Measurements from ENCODE around the gene SERINC4.
A peak's percentile ranks its signal among the peaks of the same experiment; 100 is the strongest.
"Not testable (repeated sequence)": the region's sequence is repeated elsewhere in the genome, so short reads cannot be mapped to it uniquely, and the experiment has no call there.

SERINC4 gene

DNA sequence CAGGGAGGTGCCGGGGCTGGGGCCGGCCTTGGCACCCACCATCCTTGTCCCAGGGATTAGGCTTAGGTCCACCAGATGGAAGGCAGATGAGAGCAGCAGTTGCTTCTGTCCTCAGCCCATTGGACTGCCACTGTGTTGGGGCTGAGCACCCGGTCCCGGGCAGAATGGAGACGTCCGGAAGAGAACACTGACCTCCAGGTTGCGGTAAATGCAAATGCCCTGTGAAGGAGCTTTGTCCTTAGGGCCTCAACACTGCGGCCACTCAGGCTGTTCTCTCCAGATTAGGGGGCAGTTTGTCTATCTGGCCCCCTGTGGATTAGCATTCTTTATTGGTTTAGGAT is at the start of gene SERINC4:
Gene SERINC4 (minus strand): TSS at position 276 of the 341 bp plus-strand sequence. CDS start 234 bp downstream, at position 42.
- DNase-seq (ENCODE audit: low spot score), result no peak

DNA sequence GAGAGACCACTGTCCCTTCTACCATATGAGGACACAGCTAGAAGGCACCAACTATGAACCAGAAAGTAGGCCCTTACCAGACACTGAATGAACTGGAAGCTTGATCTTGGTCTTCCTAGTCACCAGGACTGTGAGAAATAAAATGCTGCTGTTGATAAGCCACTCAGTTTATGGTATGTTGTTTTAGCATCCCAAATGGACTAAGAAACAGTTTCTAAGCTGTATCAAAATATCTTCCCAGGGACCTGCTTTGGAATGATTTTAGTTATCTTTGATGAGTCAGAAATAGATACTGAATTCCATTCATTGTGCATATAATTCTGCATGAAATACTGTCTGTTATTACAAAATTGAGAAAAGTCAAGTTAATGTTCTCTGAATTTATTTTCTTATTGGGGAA is 45.4 kb upstream of the SERINC4 start:
- DNase-seq (ENCODE audit: low spot score), result no peak

DNA sequence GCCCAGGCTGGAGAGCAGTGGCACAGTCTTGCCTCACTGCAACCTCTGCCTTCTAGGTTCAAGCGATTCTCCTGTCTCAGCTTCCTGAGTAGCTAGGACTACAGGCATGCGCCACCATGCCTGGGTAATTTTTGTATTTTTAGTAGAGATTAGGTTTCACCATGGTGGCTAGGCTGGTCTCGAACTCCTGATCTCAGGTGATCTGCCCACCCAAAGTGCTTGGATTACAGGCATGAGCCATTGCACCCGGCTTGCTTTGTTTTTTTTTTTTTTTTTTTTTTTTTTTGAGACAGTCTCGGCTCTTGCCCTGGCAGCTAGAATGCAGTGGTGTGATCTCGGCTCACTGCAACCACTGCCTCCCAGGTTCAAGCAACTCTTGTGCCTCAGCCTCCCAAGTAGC is 32.5 kb upstream of the SERINC4 start:
- not testable (repeated sequence) for DNase-seq (ENCODE audit: low spot score)

DNA sequence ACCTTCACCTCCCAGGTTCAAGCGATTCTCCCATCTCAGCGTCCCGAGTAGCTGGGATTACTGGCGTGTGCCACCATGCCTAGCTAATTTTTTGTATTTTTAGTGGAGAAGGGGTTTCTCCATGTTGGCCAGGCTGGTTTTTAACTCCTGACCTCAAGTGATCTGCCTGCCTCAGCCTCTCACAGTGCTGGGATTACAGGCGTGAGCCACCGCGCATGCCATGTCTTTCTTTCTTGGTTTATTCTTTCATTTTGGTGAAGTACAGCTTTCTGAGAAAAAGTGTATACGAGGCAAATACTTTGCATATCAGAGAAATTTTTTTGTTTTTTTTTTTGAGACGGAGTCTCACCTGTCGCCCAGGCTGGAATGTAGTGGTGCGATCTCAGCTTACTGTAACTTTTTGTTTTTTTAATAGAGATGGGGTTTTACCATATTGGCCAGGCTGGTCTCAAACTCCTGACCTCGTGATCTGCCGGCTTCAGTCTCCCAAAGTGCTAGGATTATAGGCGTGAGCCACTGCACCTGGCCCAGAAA is 31.6 kb upstream of the SERINC4 start:
- not testable (repeated sequence) for DNase-seq (ENCODE audit: low spot score)

DNA sequence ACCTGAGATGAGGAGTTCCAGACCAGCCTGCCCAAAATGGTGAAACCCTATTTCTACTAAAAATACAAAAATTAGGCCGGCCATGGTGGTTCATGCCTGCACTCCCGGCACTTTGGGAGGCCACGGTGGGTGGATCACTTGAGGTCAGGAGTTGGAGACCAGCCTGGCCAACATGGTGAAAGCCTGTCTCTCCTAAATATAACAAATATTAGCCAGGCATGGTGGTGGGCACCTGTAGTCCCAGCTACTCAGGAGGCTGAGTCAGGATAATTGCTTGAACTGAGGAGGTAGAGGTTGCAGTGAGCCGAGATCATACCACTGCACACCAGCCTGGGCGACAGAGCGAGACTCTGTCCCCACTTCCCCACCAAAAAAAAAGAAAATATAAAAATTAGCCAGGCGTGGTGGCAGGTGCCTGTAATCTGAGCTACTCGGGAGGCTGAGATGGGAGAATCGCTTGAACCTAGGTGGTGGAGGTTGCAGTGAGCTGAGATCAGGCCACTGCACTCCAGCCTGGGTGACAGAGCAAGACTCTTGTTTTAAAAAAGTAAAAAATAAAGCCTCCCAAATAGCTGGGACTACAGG is 30.8 kb upstream of the SERINC4 start:
- DNase-seq (ENCODE audit: low spot score), result not testable (repeated sequence)

DNA sequence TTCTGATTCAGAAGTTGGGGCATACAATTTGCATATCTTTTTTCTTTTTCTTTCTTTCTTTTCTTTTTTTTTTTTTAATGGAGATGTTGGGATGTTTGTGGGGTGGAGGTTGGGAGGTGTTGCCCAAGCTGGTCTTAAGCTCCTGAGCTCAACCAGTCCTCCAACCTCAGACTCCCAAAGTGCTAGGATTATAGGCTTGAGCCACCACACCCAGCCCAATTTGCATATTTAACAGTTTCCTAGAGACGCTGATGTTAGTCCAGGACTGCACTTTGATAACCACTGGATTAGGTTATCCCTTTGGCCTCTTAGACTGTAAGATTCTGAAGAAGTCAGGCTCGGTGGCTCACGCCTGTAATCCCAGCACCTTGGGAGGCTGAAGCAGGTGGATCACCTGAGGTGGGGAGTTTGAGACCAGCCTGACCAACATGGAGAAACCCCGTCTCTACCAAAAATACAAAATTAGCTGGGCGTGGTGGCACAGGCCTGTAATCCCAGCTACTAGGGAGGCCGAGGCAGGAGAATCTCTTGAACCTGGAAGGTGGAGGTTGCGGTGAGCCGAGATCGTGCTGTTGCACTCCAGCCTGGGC is 30.0 kb upstream of the SERINC4 start:
- DNase-seq (ENCODE audit: low spot score), result not testable (repeated sequence)

DNA sequence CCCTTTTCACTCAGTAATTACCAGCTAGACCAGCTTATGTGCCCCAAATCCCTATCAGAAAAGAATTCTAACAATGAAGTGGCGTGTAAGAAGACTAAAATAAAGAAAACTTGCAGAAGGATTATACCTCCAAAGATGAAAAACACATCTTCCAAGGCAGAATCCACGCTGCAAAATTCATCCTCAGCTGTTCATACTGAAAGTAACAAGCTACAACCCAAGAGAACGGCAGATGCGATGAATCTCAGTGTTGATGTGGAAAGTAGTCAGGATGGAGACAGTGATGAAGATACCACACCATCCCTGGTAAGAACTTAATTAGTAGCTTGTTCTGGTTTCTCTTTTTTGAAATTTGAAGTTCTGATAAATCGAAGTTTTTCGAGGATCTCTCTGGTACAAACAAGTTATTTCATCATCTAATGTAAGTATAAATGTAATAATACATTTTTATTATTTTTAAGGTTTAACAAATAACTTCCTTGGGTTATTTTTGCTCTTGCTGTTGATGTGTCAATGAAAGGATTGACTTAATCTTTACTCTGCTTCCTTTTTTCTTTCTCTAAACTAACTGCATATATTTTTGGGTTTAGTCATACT is 28.1 kb upstream of the SERINC4 start:
- DNase-seq (ENCODE audit: low spot score), result no peak

DNA sequence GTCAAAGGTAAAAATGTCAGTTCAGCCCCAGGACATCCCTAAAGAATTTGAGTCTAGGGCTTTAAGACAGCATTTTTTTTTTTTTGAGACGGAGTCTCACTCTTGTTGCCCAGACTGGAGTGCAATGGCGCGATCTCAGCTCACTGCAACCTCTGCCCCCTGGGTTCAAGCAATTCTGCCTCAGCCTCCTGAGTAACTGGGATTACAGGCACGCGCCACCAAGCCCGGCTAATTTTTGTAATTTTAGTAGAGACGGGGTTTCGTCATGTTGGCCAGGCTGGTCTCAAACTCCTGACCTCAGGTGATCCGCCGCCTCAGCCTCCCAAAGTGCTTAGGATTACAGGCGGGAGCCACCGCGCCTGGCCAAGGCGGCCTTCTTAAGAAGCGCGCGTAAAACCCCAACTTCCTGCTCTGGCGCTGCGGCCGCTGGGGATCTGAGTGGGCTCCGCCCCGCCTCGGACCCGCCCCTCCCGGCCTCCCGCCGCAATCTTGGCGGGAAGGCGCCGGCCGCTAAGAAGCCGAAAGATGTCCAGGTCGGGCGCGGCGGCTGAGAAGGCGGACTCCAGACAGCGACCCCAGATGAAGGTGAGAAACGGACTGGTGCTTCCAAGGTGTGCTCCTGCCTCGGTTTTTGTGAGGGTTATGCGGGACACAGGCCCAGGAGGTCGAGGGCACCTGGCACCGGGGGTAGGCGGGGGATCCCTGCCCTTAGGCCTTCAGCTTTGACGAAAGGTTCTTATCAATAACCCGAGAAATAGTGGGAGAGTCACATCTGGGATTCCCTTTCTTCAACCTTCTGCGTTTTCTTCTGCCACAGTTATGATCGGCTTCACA is 26.7 kb upstream of the SERINC4 start, which contains the start of gene WDR76:
Gene WDR76 (plus strand): TSS at position 495 of the 834 bp plus-strand sequence. CDS start 31 bp downstream, at position 526.
- peak; percentile 43 for DNase-seq (ENCODE audit: low spot score)

DNA sequence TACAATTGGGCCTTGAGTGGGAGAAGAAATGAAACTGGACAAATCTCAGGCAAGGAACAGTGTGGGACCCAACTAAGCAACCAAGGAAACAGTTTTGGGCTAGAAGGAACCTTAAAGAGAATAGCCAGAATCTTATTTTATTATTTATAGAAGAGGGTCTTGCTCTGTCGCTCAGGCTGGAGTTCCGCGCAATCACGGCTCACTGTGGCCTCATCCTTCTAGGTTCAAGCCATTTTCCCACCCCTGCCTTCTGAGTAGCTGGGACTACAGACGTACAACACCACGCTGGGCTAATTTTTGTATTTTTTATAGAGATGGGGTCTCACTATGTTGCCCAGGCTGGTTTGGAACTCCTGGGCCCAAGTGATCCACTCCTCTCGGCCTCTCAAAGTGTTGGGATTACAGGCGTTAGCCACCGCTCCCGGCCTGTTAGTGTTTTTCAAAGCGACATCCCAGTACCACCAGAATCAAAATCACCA is 26.0 kb upstream of the SERINC4 start:
- DNase-seq (ENCODE audit: low spot score), result no peak

DNA sequence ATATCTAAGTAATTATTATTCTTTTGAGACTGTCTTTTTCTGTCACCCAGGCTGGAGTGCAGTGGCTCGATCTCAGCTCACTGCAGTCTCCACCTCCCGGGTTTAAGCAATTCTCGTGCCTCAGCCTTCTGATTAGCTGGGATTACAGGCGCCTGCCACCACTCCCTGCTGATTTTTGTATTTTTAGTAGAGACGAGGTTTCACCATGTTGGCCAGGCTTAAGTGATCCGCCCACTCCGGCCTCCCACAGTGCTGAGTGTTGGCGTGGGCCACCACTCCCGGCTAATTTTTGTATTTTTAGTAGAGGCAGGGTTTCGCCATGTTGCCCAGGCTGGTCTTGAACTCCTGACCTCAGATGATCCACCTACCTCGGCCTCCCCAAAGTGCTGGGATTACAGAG is 25.3 kb upstream of the SERINC4 start:
- not testable (repeated sequence) for DNase-seq (ENCODE audit: low spot score)

DNA sequence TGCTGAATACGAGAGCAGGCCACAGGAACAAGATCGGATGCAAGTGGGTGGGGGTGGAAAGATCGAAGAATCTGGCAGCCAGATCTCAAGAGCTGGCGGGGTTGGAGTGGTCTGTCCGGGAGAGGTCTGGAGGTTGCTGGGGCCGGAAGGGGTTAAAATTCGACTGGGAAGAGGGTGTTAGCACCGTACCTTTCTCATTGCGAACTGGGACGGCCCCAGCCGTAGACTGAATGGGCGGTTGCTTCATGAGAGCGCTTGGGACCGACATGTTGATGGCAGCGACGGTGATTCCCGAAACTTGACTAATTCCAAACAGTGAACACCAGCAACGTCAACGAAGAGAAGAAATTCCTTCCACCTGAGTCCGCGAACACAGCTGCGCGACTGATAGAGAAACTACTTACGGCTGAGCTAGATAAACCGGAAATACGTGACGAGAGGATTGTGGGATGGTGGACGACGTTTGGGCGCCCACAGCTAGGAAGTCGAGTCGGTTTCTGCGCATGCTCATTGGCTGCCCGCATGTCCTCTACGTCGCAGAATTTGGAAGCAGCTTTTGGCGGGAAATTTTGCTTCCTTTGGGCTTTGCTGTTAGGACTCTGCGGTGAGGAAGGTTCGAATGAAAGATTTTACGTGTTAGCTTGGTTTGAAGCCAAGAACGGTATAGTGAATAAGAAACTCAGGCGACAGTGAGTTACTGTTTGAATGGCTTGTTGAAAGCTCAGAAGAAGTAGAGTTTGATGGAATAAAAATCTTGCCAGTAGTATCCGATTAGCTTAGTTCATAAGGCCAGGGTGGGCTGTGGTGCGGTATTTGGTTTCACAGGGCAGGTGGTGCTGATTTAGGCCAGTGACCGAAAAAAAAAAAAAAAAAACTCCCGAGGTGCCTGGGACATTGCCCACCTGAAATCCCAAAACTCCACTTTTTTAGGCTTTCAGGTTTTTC is 24.6 kb upstream of the SERINC4 start, which contains the start of gene MFAP1:
Gene MFAP1 (minus strand): TSS at position 389 of the 945 bp plus-strand sequence. CDS start 121 bp downstream, at position 268.
- peak; percentile 98 for DNase-seq (ENCODE audit: low spot score)

DNA sequence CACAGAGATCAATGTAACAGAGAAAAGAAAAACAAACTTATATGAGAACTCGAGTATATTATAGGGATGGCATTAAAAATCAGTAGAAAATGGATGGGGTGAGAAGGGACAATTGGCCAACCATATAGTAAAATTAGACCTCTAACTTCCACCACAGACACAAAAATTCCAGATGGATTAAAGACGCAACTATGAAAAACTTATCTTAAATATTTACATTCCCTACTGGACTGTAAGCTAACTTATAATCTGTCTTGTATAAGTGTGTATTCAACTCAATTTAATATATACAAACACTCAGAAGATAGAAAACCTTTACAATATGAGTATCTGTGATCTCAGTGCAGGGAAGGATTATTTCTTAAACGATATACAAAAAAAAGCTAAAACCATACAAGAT is 21.5 kb upstream of the SERINC4 start:
- no peak for DNase-seq (ENCODE audit: low spot score)

DNA sequence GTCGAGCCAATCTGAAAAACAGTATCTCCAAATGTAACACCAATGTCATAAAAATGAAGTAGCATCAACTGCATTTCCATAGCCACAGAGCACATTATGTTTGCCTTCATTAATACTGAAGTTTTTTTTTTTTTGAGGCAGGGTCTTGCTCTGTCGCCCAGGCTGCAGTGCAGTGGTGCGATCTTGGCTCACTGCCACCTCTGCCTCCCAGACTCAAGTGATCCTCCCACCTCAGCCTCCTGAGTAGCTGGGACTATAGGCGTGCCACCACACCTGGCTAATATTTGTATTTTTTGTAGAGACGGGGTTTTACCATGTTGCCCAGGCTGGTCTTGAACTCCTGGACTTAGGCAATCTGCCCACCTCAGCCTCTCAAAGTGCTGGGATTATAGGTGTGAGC is 15.0 kb upstream of the SERINC4 start:
- DNase-seq (ENCODE audit: low spot score), result not testable (repeated sequence)

DNA sequence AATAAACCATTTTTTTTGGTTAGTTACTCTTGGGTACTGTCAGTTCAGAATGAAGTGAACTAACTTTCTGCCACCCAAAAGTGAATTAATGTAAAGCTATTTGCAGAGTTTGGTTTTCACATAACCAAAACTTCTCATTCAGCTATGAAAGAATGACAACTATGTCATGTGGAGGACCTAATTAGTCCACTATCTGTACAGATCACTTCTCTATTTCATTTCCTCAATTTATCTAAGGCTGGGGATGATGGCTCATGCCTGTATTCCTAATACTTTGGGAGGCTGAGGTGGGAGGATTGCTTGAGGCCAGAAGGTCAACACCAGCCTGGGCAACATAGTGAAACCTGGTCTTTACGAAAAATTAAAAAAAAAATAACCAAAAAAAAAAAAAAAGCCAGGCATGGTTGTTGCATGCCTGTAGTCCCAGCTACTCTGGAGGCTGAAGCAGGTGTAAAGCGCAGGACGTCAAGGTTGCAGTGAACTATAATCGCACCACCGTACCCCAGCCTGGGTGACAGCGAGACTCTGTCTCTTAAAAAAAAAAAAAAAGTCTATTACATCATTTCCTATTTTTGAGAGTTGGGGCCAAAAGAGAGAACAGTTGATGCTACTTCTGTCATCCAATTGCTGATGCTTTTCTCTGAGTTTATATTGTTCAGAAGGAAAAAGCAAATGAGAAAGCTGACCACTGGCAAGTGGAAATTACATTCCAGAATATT is 9.1 kb upstream of the SERINC4 start:
- no peak for DNase-seq (ENCODE audit: low spot score)

DNA sequence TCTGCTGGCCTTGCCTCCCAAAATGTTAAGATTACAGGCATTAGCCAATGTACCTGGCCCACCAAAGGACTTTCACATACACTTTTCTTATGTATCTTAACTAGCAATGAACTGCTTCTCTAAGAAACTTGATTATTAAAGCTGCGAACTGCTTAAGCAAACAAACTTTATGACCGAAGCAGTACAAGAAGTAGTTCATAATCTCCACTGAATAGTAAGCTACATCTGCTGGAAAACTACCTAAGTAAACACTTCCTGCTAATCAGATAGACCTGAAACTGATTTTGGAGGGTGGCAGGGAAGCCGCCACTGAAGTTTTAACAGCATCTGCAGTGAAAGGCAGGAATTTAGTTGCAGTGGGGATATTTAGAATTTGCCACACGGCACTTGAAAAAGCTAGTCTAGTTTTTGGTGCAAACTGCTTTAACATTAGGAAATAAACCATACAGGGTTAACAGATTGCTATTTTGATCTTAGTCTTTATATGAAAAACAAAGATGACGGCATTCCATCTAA is 8.5 kb upstream of the SERINC4 start:
- no peak for DNase-seq (ENCODE audit: low spot score)

DNA sequence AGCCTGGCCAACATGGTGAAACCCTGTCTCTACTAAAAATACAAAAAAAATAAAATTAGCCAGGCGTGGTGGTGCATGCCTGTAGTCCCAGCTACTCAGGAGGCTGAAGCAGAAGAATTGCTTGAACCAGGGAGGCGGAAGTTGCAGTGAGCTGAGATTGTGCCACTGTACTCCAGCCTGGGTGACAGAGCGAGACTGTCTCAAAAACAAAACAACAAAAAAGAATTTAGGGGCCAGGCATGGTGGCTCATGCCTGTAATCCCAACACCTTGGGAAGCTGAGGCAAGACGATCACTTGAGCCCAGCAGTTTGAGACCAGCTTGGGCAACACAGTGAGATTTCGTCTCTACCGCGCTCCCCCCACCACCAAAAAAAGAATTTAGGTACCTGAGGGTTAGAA is 2.7 kb upstream of the SERINC4 start:
- not testable (repeated sequence) for DNase-seq (ENCODE audit: low spot score)

DNA sequence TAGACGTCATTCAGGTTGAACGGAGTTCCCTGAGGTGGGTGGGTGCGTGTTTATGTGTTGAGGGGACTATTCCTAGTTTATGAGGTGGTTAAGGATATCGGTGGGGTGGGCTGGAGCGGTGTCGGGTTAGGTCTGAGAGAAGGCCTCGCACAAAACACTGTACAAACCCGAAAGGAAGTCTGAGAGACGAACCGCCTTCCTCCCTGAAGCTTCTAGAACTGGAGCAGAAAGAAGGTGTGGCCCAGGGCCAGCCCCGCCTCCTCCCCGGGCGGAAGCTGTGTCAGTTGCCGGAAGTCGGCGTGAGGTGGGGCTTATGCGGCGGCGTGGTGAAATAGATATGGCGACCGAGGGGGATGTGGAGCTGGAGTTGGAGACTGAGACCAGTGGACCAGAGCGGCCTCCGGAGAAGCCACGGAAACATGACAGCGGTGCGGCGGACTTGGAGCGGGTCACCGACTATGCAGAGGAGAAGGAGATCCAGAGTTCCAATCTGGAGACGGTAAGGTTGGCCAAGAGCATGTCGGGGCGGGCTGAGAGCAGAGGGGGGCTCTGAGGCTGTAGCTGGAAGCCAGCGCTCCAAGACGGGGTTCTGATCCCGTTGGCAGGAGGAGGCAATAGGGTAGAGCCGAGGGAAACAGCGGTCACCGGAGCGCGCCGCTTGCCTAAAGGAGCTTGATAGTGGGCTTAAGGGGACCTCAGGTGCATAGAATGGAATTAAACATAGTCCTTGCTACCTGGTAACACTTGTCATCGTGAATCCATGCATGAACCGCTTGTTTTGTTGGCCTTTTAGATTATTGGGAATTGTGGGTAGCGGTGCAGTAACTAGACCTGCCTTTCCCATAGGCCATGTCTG is 494 bp upstream of the SERINC4 start, which contains the start of gene HYPK:
Gene HYPK (plus strand): TSS at position 314 of the 856 bp plus-strand sequence. CDS start 24 bp downstream, at position 338.
- peak; percentile 94 for DNase-seq (ENCODE audit: low spot score)

DNA sequence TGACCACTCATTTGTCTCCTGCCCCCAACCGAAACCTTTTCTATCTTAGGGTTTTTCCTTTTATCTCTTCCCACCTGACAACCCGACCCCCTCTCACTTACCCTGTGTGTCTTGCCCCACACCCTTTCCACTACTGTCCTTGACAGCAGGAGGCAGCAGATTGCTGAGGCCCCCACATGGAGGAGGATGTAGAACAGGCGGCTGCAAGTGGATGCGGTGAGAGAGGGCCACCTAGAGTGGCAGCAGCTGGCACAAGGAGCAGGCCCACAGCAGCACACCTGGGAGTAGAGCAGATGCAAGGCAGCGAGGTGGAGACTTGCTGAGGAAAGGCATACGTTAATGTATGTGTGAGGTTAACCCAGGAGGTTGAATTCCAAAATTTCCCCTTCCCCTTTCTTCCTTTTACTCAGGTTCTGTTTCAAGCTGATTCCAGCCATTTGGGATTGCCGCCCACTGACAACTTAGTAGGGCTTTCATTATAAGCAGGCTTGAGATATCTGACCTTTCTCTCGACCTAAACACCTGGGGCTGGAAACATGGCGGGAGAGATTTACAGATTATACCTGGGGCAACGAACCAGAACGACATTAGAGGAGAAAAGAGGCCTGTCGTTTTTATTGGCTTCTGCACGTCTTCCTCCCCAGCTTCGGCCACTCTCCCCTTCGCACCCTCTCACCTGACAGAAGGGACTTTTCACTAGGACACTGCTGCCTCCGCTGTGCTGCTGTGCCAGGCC is 643 bp downstream of the SERINC4 start:
- DNase-seq (ENCODE audit: low spot score), result no peak

Data from pons (tissue), 1 donor.